Right lobe of liver (tissue), 4 donors: ENCODE measurements around the gene TIAM2.

Source experiments
- POLR2A ChIP-seq: fragments of 450-650 bp; IDR thresholded peaks from one replicate; pipeline ENCODE4 v1.6.1; 2017; ENCODE audit warnings: antibody characterized with exemption, mild to moderate bottlenecking
- TF ChIP-seq, protein P1 (sequence below), 4 donors: fragments of 200-600 bp in 3 of 4; fragments of 450-650 bp in 1 of 4; IDR thresholded peaks; one replicate each; pipeline versions ENCODE4 v1.5.1 to v1.8.0; 2016 to 2022; ENCODE audit warnings: antibody characterized with exemption in 4 of 4, mild to moderate bottlenecking in 2 of 4
- donor health status: DM: no; HTN: no; CAD: no.
- donor health status: DM: no; HTN: no; CAD: no.
- donor health status: DM: no; HTN: yes; CAD: no.

DNA sequence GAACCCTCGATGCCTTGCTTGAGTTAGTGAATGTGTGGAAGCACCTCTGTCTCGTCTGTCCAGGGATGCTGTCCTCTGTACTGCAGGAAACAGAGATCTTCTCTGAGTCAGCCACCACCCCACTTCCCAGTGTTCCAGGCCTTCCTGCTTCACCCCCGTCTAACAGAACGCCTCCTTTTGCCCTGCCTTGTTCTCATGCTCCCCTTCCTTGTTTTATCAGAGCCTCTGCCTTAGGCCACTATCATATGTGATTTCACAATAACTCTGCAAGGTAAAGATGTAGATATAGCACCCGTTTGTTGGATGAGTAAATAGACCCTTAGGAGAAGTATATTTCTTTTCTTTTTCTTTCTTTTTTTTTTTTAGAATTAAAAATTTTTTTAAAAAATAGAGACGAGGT, 162.0 kb downstream of the TIAM2 start:
- TF ChIP-seq, protein P1, sequence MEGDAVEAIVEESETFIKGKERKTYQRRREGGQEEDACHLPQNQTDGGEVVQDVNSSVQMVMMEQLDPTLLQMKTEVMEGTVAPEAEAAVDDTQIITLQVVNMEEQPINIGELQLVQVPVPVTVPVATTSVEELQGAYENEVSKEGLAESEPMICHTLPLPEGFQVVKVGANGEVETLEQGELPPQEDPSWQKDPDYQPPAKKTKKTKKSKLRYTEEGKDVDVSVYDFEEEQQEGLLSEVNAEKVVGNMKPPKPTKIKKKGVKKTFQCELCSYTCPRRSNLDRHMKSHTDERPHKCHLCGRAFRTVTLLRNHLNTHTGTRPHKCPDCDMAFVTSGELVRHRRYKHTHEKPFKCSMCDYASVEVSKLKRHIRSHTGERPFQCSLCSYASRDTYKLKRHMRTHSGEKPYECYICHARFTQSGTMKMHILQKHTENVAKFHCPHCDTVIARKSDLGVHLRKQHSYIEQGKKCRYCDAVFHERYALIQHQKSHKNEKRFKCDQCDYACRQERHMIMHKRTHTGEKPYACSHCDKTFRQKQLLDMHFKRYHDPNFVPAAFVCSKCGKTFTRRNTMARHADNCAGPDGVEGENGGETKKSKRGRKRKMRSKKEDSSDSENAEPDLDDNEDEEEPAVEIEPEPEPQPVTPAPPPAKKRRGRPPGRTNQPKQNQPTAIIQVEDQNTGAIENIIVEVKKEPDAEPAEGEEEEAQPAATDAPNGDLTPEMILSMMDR (IDR thresholded peaks at IDR 0.05) = no peak
- no peak for TF ChIP-seq POLR2A
